MM.1S (cell line): ENCODE results near the gene CLCNKB.

Experiments
- DNase-seq: peaks from one replicate; pipeline ENCODE4 v3.0.0-alpha.2; 2015
- H2AFZ ChIP-seq: fragments of 300-600 bp; sonication (generic); 2 replicates; pipeline ENCODE4 v1.6.0; 2016; ENCODE audit warnings: antibody characterized with exemption, low read length
- H3F3A ChIP-seq: fragments of 300-600 bp; sonication (generic); 2 replicates; pipeline ENCODE4 v1.6.1; 2016; ENCODE audit warnings: mild to moderate bottlenecking, antibody characterized with exemption, low read length, moderate library complexity, mixed read lengths; ENCODE audit not compliant: insufficient read depth
- H3K27ac ChIP-seq: fragments of 300-600 bp; sonication (generic); 2 replicates; pipeline ENCODE4 v1.5.1; 2016; ENCODE audit warnings: mild to moderate bottlenecking, low read length
- H3K27me3 ChIP-seq: fragments of 300-600 bp; sonication (generic); replicated peaks from 2 replicates; pipeline ENCODE4 v1.6.0; 2016; ENCODE audit warnings: low read length; ENCODE audit not compliant: insufficient read depth
- H3K36me3 ChIP-seq: fragments of 300-600 bp; sonication (generic); replicated peaks from 2 replicates; pipeline ENCODE4 v1.6.1; 2016; ENCODE audit warnings: mild to moderate bottlenecking, low read length, mixed read lengths; ENCODE audit not compliant: insufficient read depth
- H3K4me1 ChIP-seq: fragments of 300-600 bp; sonication (generic); 2 replicates; pipeline ENCODE4 v1.6.1; 2016; ENCODE audit warnings: low read length, mixed read lengths
- H3K4me2 ChIP-seq: fragments of 300-600 bp; sonication (generic); 2 replicates; pipeline ENCODE4 v1.6.0; 2016; ENCODE audit warnings: low read depth, low read length
- H3K4me3 ChIP-seq: fragments of 300-600 bp; sonication (generic); 2 replicates; pipeline ENCODE4 v1.5.1; 2016; ENCODE audit warnings: low read length, mixed read lengths
- H3K79me2 ChIP-seq: fragments of 300-600 bp; sonication (generic); 2 replicates; pipeline ENCODE4 v1.6.1; 2016; ENCODE audit warnings: mixed run types, low read length, mixed read lengths
- H3K9ac ChIP-seq: fragments of 300-600 bp; sonication (generic); 2 replicates; pipeline ENCODE4 v1.6.1; 2016; ENCODE audit warnings: low read length, mixed read lengths
- H3K9me2 ChIP-seq: fragments of 300-600 bp; sonication (generic); replicated peaks from 2 replicates; pipeline ENCODE4 v1.6.1; 2016; ENCODE audit warnings: mild to moderate bottlenecking, low read length, mixed read lengths; ENCODE audit not compliant: insufficient read depth
- H3K9me3 ChIP-seq: fragments of 300-600 bp; sonication (generic); replicated peaks from 2 replicates; pipeline ENCODE4 v1.6.1; 2016; ENCODE audit warnings: mild to moderate bottlenecking, low read length, mixed read lengths; ENCODE audit not compliant: insufficient read depth
- H4K20me1 ChIP-seq: fragments of 300-600 bp; sonication (generic); 2 replicates; pipeline ENCODE4 v1.6.1; 2016; ENCODE audit warnings: mild to moderate bottlenecking, low read length, moderate library complexity, mixed read lengths; ENCODE audit not compliant: insufficient read depth
- CTCF ChIP-seq: fragments of 300-600 bp; sonication (generic); IDR thresholded peaks from 2 replicates; pipeline ENCODE4 v1.5.1; 2016; ENCODE audit warnings: antibody characterized with exemption, low read length, mixed read lengths
- EZH2 ChIP-seq: fragments of 300-600 bp; sonication (generic); optimal IDR thresholded peaks from 2 replicates; pipeline ENCODE3; 2017; ENCODE audit warnings: low read depth, mild to moderate bottlenecking, antibody characterized with exemption, low read length, mixed read lengths
- EZH2phosphoT487 ChIP-seq: fragments of 300-600 bp; sonication (generic); IDR thresholded peaks from 2 replicates; pipeline ENCODE4 v1.6.1; 2018; ENCODE audit warnings: antibody characterized with exemption, low read length

The CLCNKB gene

GRCh38 chr1:16066245-16066644 is 22.7 kb downstream of the CLCNKB start:
- H3K4me3 ChIP-seq, result no peak overlapping the region
- H3K4me1 ChIP-seq, result no peaks in the 10 kb centered on the region
- no peaks in the 10 kb centered on the region for H3K79me2 ChIP-seq
- H3K9me2 ChIP-seq, result no peaks in the 10 kb centered on the region
- H3K9ac ChIP-seq, result no peak overlapping the region
- no peak overlapping the region for H3K27ac ChIP-seq
- no peaks in the 10 kb centered on the region for H3K36me3 ChIP-seq
- DNase-seq, result no peak
- H2AFZ ChIP-seq, result no peak overlapping the region
- no peaks in the 10 kb centered on the region for H4K20me1 ChIP-seq
- H3K4me2 ChIP-seq, result no peak overlapping the region
- H3K27me3 ChIP-seq, result peaks cover 52% of the 10 kb centered on the region
- TF ChIP-seq CTCF, result no peak
- no peak for TF ChIP-seq EZH2
- no peak for TF ChIP-seq EZH2phosphoT487
- no peaks in the 10 kb centered on the region for H3K9me3 ChIP-seq
- H3F3A ChIP-seq, result no peaks in the 10 kb centered on the region

- Histone ChIP-seq H3K36me3 (no peaks in the 10 kb centered on the region), H3K79me2 (no peaks in the 10 kb centered on the region), H3K9me2 (no peaks in the 10 kb centered on the region), H3K9ac (no peak overlapping the region), H3K4me1 (no peaks in the 10 kb centered on the region), H3K9me3 (no peaks in the 10 kb centered on the region), H2AFZ (no peak overlapping the region), H3F3A (no peaks in the 10 kb centered on the region), H3K27ac (no peak overlapping the region), H3K4me2 (no peak overlapping the region), H3K27me3 (peaks cover 49% of the 10 kb centered on the region), H3K4me3 (no peak overlapping the region), H4K20me1 (no peaks in the 10 kb centered on the region)
- no peak for DNase-seq
- TF ChIP-seq CTCF, result no peak
- TF ChIP-seq EZH2phosphoT487, result no peak
- no peak for TF ChIP-seq EZH2
Measured at GRCh38 chr1:16067127-16067768, 23.7 kb downstream of the CLCNKB start.

- TF ChIP-seq EZH2phosphoT487, result no peak
- no peaks in the 10 kb centered on the region for H3K79me2 ChIP-seq
- no peaks in the 10 kb centered on the region for H3K4me1 ChIP-seq
- H3K4me2 ChIP-seq, result no peak overlapping the region
- H3K9me2 ChIP-seq, result no peaks in the 10 kb centered on the region
- H3K27ac ChIP-seq, result no peak overlapping the region
- H3K27me3 ChIP-seq, result peaks cover 45% of the 10 kb centered on the region
- H3K9ac ChIP-seq, result no peak overlapping the region
- no peaks in the 10 kb centered on the region for H3K36me3 ChIP-seq
- H4K20me1 ChIP-seq, result no peaks in the 10 kb centered on the region
- no peaks in the 10 kb centered on the region for H3K9me3 ChIP-seq
- no peak for DNase-seq
- H2AFZ ChIP-seq, result no peak overlapping the region
- H3K4me3 ChIP-seq, result no peak overlapping the region
- no peaks in the 10 kb centered on the region for H3F3A ChIP-seq
Measured at GRCh38 chr1:16067933-16068332, 24.4 kb downstream of the CLCNKB start.
